Activated CD8-positive, alpha-beta T cell treated with anti-CD3 and anti-CD28 coated beads for 36 hours (primary cell): ENCODE results near the gene TMEM108. TPM values are rescaled to one million over a fixed set of nuclear protein-coding genes. Genes with fewer than 3 reads are reported as not detected.

Experiments
- ATAC-seq: fragments of 200-7000 bp; cut with Tn5 transposase; one replicate; pipeline ENCODE4 v1.10.0; 2021; ENCODE audit warnings: mild to moderate bottlenecking, moderate library complexity
- CTCF ChIA-PET: fragments of 350-600 bp; sonication (Branson Sonifier 250); formaldehyde crosslinking; loops from one replicate; lab custom pipeline; 2021; ENCODE audit warnings: antibody characterized with exemption; lab: Charles Lee
- POLR2A ChIA-PET: fragments of 350-600 bp; sonication (Branson Sonifier 250); formaldehyde crosslinking; loops from one replicate; lab custom pipeline; 2021; ENCODE audit warnings: antibody characterized with exemption; lab: Charles Lee
- DNase-seq: peaks from one replicate; pipeline ENCODE4 v3.0.0-alpha.2; 2020
- H3K27ac Mint-ChIP-seq: one replicate; pipeline ENCODE4 v1.8.0; 2021; ENCODE audit warnings: mild to moderate bottlenecking, mixed read lengths
- H3K27me3 Mint-ChIP-seq: one replicate; pipeline ENCODE4 v1.8.0; 2021; ENCODE audit warnings: mixed read lengths
- H3K36me3 Mint-ChIP-seq: one replicate; pipeline ENCODE4 v1.8.0; 2021; ENCODE audit warnings: low read depth, mixed read lengths
- H3K4me1 Mint-ChIP-seq: one replicate; pipeline ENCODE4 v1.8.0; 2021; ENCODE audit warnings: low read depth, mixed read lengths
- H3K4me3 Mint-ChIP-seq: one replicate; pipeline ENCODE4 v1.8.0; 2021; ENCODE audit warnings: mild to moderate bottlenecking, moderate library complexity, mixed read lengths
- H3K9me3 Mint-ChIP-seq: one replicate; pipeline ENCODE4 v1.8.0; 2021; ENCODE audit warnings: mixed read lengths
- intact Hi-C: fragments of 100-400 bp; cut with micrococcal nuclease; formaldehyde crosslinking; loops from one replicate; pipeline ENCODE4 v1.10.0; 2022
- total RNA-seq, 2 experiments: library from RNA; stranded (reverse); gene quantifications; one replicate each; pipeline ENCODE4 v1.2.3, GENCODE V29; 2021
- TF ChIP-seq, protein P1 (sequence below): fragments of 200-600 bp; IDR thresholded peaks from one replicate; pipeline ENCODE4 v1.8.0; 2022; ENCODE audit warnings: antibody characterized with exemption, mild to moderate bottlenecking

TMEM108 gene
- total RNA-seq, 2 experiments from 2014 or later, result not detected

DNA sequence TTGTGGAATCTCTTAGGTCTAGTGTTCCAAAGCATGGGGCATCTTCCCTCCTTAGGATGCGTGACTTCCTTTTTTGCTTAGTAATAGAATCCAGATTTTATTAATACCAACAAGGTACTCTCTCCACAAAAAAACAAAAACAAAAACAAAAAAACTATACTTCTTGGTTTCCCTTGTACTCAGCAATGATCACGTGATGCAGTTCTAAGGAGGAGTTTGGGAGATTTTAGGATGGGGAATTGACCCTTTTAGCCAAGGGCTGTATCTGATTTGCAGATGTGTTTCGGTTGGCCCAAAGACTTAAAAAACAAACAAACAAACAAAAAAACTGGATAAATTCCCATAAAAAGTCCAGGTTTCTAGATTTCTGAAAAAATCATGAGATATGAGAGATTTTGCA lies 12.6 kb upstream of the TMEM108 start:
- intact Hi-C loops, result no loop called here
- ChIA-PET POLR2A (interaction anchor here (0.5 kb wide), 1 partner anchor 141 kb away, joined by 5 read pairs; no protein-coding TSS in a partner anchor), CTCF (no interaction called here)
- Mint-ChIP-seq H3K27me3 (no peaks in the 10 kb centered on the region), H3K4me3 (no peak overlapping the region), H3K9me3 (no peaks in the 10 kb centered on the region), H3K36me3 (no peaks in the 10 kb centered on the region), H3K4me1 (no peaks in the 10 kb centered on the region), H3K27ac (no peak overlapping the region)
- no peak for DNase-seq
- TF ChIP-seq, protein P1, sequence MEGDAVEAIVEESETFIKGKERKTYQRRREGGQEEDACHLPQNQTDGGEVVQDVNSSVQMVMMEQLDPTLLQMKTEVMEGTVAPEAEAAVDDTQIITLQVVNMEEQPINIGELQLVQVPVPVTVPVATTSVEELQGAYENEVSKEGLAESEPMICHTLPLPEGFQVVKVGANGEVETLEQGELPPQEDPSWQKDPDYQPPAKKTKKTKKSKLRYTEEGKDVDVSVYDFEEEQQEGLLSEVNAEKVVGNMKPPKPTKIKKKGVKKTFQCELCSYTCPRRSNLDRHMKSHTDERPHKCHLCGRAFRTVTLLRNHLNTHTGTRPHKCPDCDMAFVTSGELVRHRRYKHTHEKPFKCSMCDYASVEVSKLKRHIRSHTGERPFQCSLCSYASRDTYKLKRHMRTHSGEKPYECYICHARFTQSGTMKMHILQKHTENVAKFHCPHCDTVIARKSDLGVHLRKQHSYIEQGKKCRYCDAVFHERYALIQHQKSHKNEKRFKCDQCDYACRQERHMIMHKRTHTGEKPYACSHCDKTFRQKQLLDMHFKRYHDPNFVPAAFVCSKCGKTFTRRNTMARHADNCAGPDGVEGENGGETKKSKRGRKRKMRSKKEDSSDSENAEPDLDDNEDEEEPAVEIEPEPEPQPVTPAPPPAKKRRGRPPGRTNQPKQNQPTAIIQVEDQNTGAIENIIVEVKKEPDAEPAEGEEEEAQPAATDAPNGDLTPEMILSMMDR, result no peak
- no peak for ATAC-seq

- TF ChIP-seq, protein P1, result no peak
- ATAC-seq (no peak), DNase-seq (no peak)
- Mint-ChIP-seq H3K9me3 (no peaks in the 10 kb centered on the region), H3K27ac (no peak overlapping the region), H3K4me3 (no peak overlapping the region), H3K4me1 (no peaks in the 10 kb centered on the region), H3K27me3 (peaks cover 16% of the 10 kb centered on the region), H3K36me3 (no peaks in the 10 kb centered on the region)
- ChIA-PET CTCF (interaction anchor here (0.9 to 1.2 kb wide), 2 partner anchors 131 to 305 kb away, joined by 3 to 4 read pairs; no protein-coding TSS in a partner anchor), POLR2A (no interaction called here)
- intact Hi-C loops, result loop anchor here (10.0 kb wide), 1 partner anchor 298 kb away; no protein-coding TSS in a partner anchor
Observed at GRCh38 chr3:133032301-133032700, 5.9 kb upstream of the TMEM108 start.

GRCh38 chr3:133037436-133037835 lies 755 bp upstream of the TMEM108 start:
- CTCF ChIA-PET, result interaction anchor here (1.0 kb wide), 1 partner anchor 346 kb away, joined by 3 read pairs; no protein-coding TSS in a partner anchor
- Mint-ChIP-seq H3K27ac (no peak overlapping the region), H3K9me3 (no peaks in the 10 kb centered on the region), H3K36me3 (no peaks in the 10 kb centered on the region), H3K4me1 (no peaks in the 10 kb centered on the region), H3K27me3 (peaks cover 46% of the 10 kb centered on the region), H3K4me3 (peak overlapping the region; percentile 20)
- DNase-seq (no peak), ATAC-seq (no peak)
- TF ChIP-seq, protein P1, result no peak
- POLR2A ChIA-PET, result no interaction called here
- intact Hi-C loops, result loop anchor here (10.0 kb wide), 1 partner anchor 303 kb away; no protein-coding TSS in a partner anchor

GRCh38 chr3:133038731-133039375 lies 662 bp downstream of the TMEM108 start:
- no peaks in the 10 kb centered on the region for H3K36me3 Mint-ChIP-seq
- no peak for ATAC-seq
- ChIA-PET CTCF (no interaction called here), POLR2A (no interaction called here)
- no peaks in the 10 kb centered on the region for H3K9me3 Mint-ChIP-seq
- TF ChIP-seq, protein P1, result no peak
- peaks cover 46% of the 10 kb centered on the region for H3K27me3 Mint-ChIP-seq
- no peaks in the 10 kb centered on the region for H3K4me1 Mint-ChIP-seq
- no peak for DNase-seq
- intact Hi-C loops, result loop anchor here (10.0 kb wide), 1 partner anchor 304 kb away; no protein-coding TSS in a partner anchor
- H3K4me3 Mint-ChIP-seq, result peak overlapping the region; percentile 11
- H3K27ac Mint-ChIP-seq, result no peak overlapping the region
